Measurements from ENCODE around the gene PRSS33. TPM values are rescaled to one million over a fixed set of nuclear protein-coding genes. Genes with fewer than 3 reads are reported as not detected.

The PRSS33 gene
- total RNA-seq, 1 donor from 2014 or later: 15.4 TPM

DNA sequence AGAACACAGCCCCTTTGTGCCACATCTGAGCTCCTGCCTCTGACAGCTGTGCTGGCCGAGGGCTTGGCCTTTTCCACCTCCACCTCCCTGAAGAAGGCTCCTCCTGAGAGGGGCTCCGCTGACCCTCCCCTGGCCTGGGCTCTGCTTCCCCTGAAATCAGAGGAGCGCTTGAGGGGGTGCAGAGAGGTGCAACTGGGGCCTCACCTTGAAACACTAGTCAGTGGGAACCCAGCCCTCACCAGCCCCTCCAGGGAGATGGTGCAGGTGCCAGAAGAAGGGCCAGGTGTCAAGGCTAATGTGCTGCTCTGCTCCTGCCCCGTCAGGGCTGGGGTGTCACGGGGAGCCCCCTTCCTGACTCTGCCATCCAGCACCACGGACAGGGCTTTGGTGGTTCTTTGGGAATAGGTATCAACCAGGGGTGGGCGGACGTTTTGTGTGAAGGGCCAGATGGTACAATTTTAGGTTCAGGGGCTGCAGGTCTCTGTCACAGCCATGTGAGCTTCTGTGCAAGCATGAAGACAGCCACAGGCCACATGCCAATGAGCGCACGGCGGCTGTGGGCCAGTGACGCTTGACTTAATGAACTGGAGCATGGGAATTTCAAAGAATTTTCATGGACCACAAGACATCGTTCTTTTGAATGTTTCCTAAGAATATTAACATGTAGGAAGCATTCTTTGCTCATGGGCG, 40.6 kb upstream of the PRSS33 start:
- no peak overlapping the region for H3K4me3 ChIP-seq
- no peaks in the 10 kb centered on the region for H3K9me3 ChIP-seq
- no peaks in the 10 kb centered on the region for H3K36me3 ChIP-seq
- no peak overlapping the region for H3K27ac ChIP-seq
- TF ChIP-seq, protein P1, sequence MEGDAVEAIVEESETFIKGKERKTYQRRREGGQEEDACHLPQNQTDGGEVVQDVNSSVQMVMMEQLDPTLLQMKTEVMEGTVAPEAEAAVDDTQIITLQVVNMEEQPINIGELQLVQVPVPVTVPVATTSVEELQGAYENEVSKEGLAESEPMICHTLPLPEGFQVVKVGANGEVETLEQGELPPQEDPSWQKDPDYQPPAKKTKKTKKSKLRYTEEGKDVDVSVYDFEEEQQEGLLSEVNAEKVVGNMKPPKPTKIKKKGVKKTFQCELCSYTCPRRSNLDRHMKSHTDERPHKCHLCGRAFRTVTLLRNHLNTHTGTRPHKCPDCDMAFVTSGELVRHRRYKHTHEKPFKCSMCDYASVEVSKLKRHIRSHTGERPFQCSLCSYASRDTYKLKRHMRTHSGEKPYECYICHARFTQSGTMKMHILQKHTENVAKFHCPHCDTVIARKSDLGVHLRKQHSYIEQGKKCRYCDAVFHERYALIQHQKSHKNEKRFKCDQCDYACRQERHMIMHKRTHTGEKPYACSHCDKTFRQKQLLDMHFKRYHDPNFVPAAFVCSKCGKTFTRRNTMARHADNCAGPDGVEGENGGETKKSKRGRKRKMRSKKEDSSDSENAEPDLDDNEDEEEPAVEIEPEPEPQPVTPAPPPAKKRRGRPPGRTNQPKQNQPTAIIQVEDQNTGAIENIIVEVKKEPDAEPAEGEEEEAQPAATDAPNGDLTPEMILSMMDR (IDR thresholded peaks at IDR 0.05): no peak
- intact Hi-C loops (cut with DNase I): no loop called here
- H3K4me1 ChIP-seq: no peaks in the 10 kb centered on the region
- DNase-seq (ENCODE audit: low spot score in 2 of 2): no peak
- no peaks in the 10 kb centered on the region for H3K27me3 ChIP-seq

DNA sequence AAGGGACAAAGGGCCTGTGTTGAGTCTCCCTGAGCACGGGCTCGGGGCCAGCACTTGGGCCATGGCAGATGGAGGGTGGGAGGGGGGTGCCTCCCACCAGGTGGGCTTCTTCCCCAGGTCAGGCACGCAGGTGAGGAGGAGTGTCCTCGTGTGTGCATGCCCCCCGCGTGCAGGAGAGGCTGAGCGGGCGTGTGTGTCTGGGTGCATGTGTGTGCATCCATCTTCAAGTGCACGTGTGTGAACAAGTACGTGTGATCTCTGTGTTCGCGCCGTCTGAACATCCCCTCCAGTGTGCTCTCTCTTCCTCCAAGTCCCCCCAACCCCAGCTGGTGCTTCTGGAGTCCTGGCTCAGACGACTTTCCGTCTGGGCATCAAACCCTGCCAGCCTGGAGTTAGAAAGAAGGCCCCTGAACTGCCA, 40.0 kb upstream of the PRSS33 start:
- TF ChIP-seq, protein P1 (IDR thresholded peaks at IDR 0.05): no peak
- Histone ChIP-seq H3K27ac (no peak overlapping the region), H3K4me1 (no peaks in the 10 kb centered on the region), H3K4me3 (no peak overlapping the region), H3K9me3 (no peaks in the 10 kb centered on the region), H3K27me3 (no peaks in the 10 kb centered on the region), H3K36me3 (no peaks in the 10 kb centered on the region)
- intact Hi-C loops (cut with DNase I): no loop called here
- no peak for DNase-seq (ENCODE audit: low spot score in 2 of 2)

DNA sequence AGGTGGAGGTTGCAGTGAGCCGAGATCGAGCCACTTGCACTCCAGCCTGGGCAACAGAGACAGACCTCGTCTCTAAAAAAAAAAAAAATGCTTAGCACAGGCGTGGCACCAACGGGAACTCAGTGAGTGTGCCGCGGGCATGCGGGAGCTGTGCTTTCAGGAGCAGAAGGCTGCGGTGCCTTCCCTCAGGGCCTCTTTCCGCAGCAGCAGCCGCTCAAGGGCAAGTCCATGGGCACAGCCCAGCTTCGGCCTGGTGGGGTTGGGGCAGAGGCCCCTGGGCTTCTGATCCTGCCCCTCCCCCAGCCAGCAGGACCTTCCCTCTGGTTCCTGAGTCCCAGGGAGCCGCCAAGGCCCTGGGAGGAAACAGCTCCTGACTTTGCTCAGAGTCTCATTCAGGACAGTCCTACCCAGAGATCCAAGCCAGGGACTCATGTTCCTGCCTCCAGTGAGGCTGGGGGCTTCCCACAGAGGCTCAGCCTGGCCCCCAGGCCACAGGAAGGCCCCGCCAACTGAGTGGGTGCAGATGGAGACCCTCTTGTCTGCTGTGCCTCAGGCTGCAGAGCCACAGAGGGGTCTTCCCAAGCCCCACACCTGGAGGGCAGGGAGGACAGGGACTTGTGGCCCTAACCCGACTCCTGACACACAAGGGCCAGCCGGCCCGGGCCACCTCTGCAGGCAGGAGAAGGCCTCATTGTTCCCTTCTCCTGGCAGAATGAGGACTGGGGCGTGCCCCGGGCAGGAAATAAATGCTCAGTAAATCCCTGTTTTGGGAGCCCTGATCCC, 39.4 kb upstream of the PRSS33 start:
- Histone ChIP-seq H3K4me3 (no peak overlapping the region), H3K4me1 (no peaks in the 10 kb centered on the region), H3K9me3 (no peaks in the 10 kb centered on the region), H3K27ac (no peak overlapping the region), H3K36me3 (no peaks in the 10 kb centered on the region), H3K27me3 (no peaks in the 10 kb centered on the region)
- intact Hi-C loops (cut with DNase I): no loop called here
- no peak for DNase-seq (ENCODE audit: low spot score in 2 of 2)
- TF ChIP-seq, protein P1 (IDR thresholded peaks at IDR 0.05): no peak

DNA sequence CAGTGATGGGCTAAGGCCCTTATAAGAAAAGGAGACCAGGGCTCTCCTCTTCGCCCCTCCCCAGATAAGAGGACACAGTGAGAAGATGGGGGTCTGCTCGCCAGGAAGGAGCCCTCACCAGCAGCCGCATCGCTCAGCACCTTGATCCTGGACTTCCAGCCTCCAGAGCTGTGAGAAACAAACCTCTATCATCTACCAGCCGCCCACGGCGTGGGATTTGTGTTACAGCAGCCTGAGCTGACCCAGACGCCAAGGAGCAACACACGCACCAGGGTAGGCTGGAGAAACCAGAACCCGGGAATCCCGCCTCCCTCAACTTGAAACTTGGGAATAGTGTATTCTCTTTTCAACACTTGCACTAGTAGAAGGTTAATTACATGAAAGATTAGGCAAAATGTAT, 38.5 kb upstream of the PRSS33 start:
- Histone ChIP-seq H3K4me1 (no peaks in the 10 kb centered on the region), H3K27ac (no peak overlapping the region), H3K9me3 (no peaks in the 10 kb centered on the region), H3K4me3 (no peak overlapping the region), H3K27me3 (no peaks in the 10 kb centered on the region), H3K36me3 (no peaks in the 10 kb centered on the region)
- intact Hi-C loops (cut with DNase I): no loop called here
- DNase-seq (ENCODE audit: low spot score in 2 of 2): no peak
- TF ChIP-seq, protein P1 (IDR thresholded peaks at IDR 0.05): no peak

DNA sequence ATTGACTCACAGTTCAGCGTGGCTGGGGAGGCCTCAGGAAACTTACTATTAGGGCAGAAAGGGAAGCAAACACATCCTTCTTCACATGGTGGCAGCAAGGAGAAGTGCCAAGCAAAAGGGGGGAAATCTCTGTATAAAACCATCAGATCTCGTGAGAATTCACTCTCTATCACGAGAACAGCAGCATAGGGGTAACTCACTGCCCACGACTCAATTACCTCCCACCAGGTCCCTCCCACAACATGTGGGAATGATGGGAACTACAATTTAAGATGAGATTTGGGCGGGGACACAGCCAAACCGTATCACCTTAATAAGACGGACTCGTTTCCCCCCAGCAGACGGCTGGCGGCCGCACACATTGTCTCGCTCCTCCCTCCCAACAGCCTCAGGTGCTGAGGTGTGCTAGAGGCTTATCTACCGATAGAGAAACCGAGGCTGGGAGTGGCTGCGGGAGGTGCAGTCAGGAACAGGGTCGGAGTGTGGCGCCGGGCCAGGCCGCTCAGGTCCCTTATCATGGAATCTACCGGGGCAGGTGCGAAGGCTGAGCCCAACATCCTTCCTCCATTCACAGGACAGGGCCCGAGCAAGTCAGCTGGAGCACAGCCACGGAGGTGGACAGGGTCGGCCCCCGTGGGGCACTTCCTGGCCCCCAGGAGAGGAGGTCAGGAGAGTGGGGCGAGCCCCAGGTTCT, 37.8 kb upstream of the PRSS33 start:
- no peaks in the 10 kb centered on the region for H3K9me3 ChIP-seq
- H3K4me3 ChIP-seq: no peak overlapping the region
- no peaks in the 10 kb centered on the region for H3K4me1 ChIP-seq
- no peaks in the 10 kb centered on the region for H3K36me3 ChIP-seq
- DNase-seq (ENCODE audit: low spot score in 2 of 2): peak in 1 of 2 donors; percentile 53
- no peaks in the 10 kb centered on the region for H3K27me3 ChIP-seq
- intact Hi-C loops (cut with DNase I): no loop called here
- TF ChIP-seq, protein P1 (IDR thresholded peaks at IDR 0.05): no peak
- H3K27ac ChIP-seq: no peak overlapping the region

Measured in ascending aorta (tissue), 2 donors.